HG03159 (cell line): ENCODE results near the gene PDX1.

Source experiments
- ATAC-seq: cut with Tn5 transposase; IDR thresholded peaks from one replicate; pipeline ENCODE4 v1.9.1; 2021; ENCODE audit warnings: mild to moderate bottlenecking, moderate library complexity; ENCODE audit not compliant: unreplicated experiment

The PDX1 gene

GRCh38 chr13:27919934-27920676 lies at the start of gene PDX1:
Gene PDX1 (plus strand): TSS chr13:27920000. CDS start chr13:27920139, 139 bp downstream.
- no peak for ATAC-seq

- ATAC-seq = no peak
Observed at GRCh38 chr13:27878274-27878673, 41.5 kb upstream of the PDX1 start.

- ATAC-seq = no peak
Observed at GRCh38 chr13:27889471-27889870, 30.3 kb upstream of the PDX1 start.

- no peak for ATAC-seq
Observed at GRCh38 chr13:27896726-27897125, 23.1 kb upstream of the PDX1 start.

- no peak for ATAC-seq
Observed at GRCh38 chr13:27904719-27905118, 15.1 kb upstream of the PDX1 start.

- ATAC-seq = no peak
Observed at GRCh38 chr13:27905650-27906049, 14.2 kb upstream of the PDX1 start.

- ATAC-seq = no peak
Observed at GRCh38 chr13:27907121-27907787, 12.5 kb upstream of the PDX1 start.

GRCh38 chr13:27909378-27909777 lies 10.4 kb upstream of the PDX1 start:
- ATAC-seq = no peak

- ATAC-seq = no peak
Observed at GRCh38 chr13:27911521-27911920, 8.3 kb upstream of the PDX1 start.

- no peak for ATAC-seq
Observed at GRCh38 chr13:27913160-27913559, 6.6 kb upstream of the PDX1 start.

GRCh38 chr13:27915301-27916207 lies 4.2 kb upstream of the PDX1 start:
- ATAC-seq = no peak

GRCh38 chr13:27917121-27917947 lies 2.5 kb upstream of the PDX1 start:
- no peak for ATAC-seq

- ATAC-seq = no peak
Observed at GRCh38 chr13:27918041-27918917, 1.5 kb upstream of the PDX1 start.

GRCh38 chr13:27918918-27919658 lies 712 bp upstream of the PDX1 start:
- no peak for ATAC-seq

- ATAC-seq = no peak
Observed at GRCh38 chr13:27919659-27919933, 204 bp upstream of the PDX1 start.

- ATAC-seq = no peak
Observed at GRCh38 chr13:27920677-27921420, 1.0 kb downstream of the PDX1 start.

- no peak for ATAC-seq
Observed at GRCh38 chr13:27921421-27921960, 1.7 kb downstream of the PDX1 start.
